K562 treated with DMSO at 1 percent for 4 hours (cell line): Measurements from ENCODE around the gene ZNF471. TPM values are rescaled to one million over a fixed set of nuclear protein-coding genes. Genes with fewer than 3 reads are reported as not detected.

Source experiments
- total RNA-seq: library from RNA; unstranded; fragments of 300-600 nt; gene quantifications from 2 replicates; pipeline ENCODE4 v1.2.3, GENCODE V29; 2022; ENCODE audit not compliant: insufficient read depth

Gene ZNF471
- total RNA-seq, result not detected in 2 replicates

GRCh38 chr19:56507446-56508289 is at the start of gene ZNF471:
Gene ZNF471 (plus strand): TSS chr19:56507855. CDS start chr19:56511572, 3,717 bp downstream.

DNA sequence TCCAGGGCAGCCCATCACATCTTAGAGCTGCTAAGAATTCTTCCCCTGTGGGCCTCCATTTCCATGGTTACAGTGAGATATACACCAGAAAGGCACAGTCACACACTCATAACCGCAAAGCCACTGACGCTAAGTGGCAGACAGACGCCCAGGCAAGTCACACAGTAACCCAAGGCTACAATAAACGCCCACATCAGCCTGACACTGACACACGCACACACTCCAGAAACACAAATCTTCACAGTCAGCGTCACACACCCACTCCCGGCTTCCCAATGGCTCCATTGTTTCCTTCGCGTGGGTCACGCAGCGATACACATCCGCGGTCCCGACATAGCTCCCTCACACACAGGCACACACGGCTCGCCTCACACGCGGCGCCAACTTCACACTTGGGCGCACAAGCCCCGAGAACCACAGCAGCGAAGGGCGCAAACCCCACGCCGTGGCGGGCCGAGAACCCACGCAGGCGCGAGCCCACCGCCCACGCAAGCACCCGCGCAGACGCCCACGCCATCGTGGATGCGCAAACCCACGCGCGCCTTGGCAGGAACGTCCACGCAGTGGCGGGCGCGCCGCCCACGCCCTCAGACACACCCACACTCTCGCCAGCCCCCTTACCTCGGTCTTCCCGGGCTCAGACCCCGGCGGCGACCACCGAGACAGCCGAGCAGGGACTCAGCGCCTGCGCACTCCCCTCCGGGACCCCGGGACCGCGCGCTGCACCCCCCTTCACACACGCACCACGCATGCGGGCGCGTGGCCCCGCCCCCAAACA is 30.8 kb upstream of the ZNF471 start, which contains the start of gene ZNF667:
Gene ZNF667, minus strand, starts transcription at position 695 of the 778 bp plus-strand sequence. CDS start 14,975 bp downstream, outside the sequence.

DNA sequence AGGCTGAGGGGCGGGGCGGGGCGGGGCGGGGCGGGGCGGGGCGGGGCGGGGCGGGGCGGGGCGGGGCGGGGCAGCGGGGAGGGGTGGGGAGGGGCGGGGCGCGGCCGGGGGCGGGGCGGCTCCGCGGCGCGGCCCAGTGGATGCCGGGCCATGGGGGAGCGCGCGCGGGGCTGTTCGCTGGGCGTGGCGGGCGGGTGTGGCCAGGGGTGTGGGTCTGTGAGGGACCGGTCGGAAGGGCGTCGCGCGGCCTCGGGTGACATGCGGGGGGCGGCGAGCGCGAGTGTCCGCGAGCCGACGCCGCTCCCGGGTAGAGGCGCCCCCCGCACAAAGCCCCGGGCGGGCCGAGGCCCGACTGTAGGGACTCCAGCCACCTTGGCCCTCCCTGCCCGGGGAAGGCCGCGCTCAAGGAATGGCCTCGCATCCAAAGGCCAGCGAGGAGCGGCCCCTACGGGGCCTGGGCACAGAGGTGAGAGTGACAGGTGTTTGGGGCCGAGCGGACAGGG is 31.2 kb downstream of the ZNF471 start, which contains the start of gene ZFP28:
Gene ZFP28, plus strand, starts transcription at position 188 of the 503 bp plus-strand sequence. Its CDS starts 71 bp downstream, at position 259.

DNA sequence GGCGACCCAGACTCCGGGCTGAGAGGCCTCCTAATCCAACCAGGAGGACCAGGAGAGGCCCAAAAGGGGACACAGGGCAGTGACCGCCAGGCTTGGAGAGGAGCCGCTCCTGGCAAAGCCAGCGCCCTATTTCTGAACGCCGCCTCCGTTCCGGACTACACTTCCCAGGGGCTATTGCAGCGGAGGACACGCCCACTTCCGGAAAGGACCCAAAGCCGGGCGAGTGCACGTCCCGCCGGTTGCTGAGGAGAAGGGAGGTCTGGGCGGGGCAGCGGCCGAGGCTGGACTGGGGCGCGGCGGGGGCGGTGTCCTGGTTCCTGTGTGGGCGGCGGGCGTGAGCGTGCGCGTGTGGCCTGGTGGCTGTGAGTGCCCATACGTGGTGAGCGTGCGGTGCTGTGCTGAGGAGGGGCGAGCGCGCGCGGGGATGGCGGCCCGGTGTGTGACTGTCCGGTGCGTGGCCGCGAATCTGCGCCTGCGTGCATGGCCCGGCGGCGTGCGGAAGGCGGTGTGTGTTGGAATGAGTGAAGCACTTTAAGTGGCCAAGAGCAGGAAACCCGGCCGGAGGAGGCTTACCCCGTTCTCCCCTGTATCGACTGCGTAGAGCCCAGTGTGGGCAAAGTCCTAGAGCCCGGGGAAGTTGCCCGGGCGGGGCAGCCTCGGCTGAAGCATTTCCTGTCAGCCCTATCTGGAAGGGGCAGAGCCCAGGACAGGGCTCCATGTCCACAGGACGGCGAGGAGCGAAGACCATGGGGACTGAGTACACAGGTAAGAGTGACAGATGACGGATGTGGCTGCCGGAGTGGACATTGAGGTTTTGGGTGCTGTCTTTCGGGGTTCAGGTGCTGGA is 59.8 kb downstream of the ZNF471 start, which contains the start of gene ZNF470:
Gene ZNF470, plus strand, starts transcription at position 195 of the 847 bp plus-strand sequence. CDS start 2,844 bp downstream, outside the sequence.

Other genes starting within 250 kb of the ZNF471 start
- not detected in 2 replicates for gene EDDM13, start 235.1 kb upstream of the ZNF471 start, total RNA-seq
- gene ZSCAN5A, start 193.0 kb upstream of the ZNF471 start, total RNA-seq, result 3.2 and 3.8 TPM in 2 replicates
- 1.9 TPM in 1 of 2 replicates, not detected in the other for gene ZNF582, start 114.3 kb upstream of the ZNF471 start, total RNA-seq
- 0.16 TPM in 1 of 2 replicates, not detected in the other for gene ZNF583, start 103.5 kb upstream of the ZNF471 start, total RNA-seq
- not detected in 2 replicates for gene ZNF667, start 30.5 kb upstream of the ZNF471 start, total RNA-seq
- not detected in 2 replicates for gene ZFP28, start 31.1 kb downstream of the ZNF471 start, total RNA-seq
- gene ZNF470, start 59.6 kb downstream of the ZNF471 start, total RNA-seq, result not detected in 2 replicates
- not detected in 2 replicates for gene ZNF71, start 87.4 kb downstream of the ZNF471 start, total RNA-seq
- gene SMIM17, start 135.3 kb downstream of the ZNF471 start, total RNA-seq, result not detected in 2 replicates
- gene ZNF835, start 163.9 kb downstream of the ZNF471 start, total RNA-seq, result not detected in 2 replicates